Measurements from ENCODE around the gene SYNE3. TPM values are rescaled to one million over a fixed set of nuclear protein-coding genes. Genes with fewer than 3 reads are reported as not detected.
A peak's percentile ranks its signal among the peaks of the same experiment; 100 is the strongest.

SYNE3 gene
- total and polyA plus RNA-seq, 5 donors from 2014 or later, result 2.7 to 71.7 (median 4.1) TPM

DNA sequence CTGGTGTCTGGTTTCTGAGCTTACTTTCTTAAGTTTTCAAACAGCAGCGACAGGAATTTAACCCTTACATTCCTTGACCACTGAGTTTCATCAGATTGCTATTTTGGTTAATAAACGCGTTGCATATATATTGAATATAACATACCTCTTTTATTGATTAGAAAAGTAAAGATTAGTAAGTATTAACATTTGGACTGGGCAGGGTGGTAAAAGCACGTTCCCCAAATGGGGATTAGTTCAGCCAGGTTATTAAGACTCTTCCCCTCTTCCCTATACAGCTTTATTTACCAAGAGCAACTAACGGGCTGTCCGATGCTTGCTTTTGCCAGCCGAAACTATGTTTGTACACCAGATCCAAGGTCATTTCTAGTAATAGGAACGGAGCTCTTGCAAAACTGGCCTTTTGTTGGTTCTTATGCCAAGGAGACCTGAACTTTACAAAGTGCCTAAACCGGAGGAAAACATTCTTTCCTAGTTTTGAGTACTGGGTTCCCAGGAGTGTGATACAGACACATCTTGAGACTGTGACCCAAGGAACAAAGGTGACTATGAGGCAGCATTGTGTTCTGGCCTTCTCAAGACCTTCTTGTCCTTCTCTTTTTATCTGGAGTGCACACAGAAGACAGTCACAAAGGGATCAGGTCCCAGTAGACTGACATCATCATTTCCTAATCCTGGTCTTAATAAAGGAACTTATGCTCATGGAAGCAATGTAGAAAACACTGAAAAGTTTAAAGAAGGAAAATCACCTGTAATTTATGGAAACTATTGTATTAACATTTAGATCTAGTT is 21.0 kb upstream of the SYNE3 start:
- no peak for ATAC-seq (ENCODE audit: low read depth in 2 of 2)
- Histone ChIP-seq H3K27ac (ENCODE audit: insufficient read depth, low read length, poor library complexity, severe bottlenecking) (no peak overlapping the region), H3K27me3 (ENCODE audit: control insufficient read depth, insufficient read depth, low read length) (no peaks in the 10 kb centered on the region), H3K4me1 (ENCODE audit: control insufficient read depth, insufficient read depth, low read length, poor library complexity, severe bottlenecking) (peaks cover 42% of the 10 kb centered on the region), H3K4me3 (ENCODE audit: low read depth, low read length) (no peak overlapping the region), H3K36me3 (ENCODE audit: control insufficient read depth, insufficient read depth, low read length) (no peaks in the 10 kb centered on the region), H3K9me3 (ENCODE audit: control insufficient read depth in 2 of 2, low read length in 2 of 2) (no peaks in the 10 kb centered on the region)
- no peaks in the 10 kb centered on the region for H3K27me3 Mint-ChIP-seq
- no peak overlapping the region for H3K27ac Mint-ChIP-seq
- H3K9me3 Mint-ChIP-seq, result peaks cover 0 to 3% (median 0%) of the 10 kb centered on the region in 7 donors
- no peak for DNase-seq
- peaks cover 46 to 76% (median 60%) of the 10 kb centered on the region in 4 donors for H3K4me1 Mint-ChIP-seq
- H3K36me3 Mint-ChIP-seq, result no peaks in the 10 kb centered on the region
- H3K4me3 Mint-ChIP-seq, result peak overlapping the region in 3 of 4 donors; percentile 49 to 96 (median 92)

DNA sequence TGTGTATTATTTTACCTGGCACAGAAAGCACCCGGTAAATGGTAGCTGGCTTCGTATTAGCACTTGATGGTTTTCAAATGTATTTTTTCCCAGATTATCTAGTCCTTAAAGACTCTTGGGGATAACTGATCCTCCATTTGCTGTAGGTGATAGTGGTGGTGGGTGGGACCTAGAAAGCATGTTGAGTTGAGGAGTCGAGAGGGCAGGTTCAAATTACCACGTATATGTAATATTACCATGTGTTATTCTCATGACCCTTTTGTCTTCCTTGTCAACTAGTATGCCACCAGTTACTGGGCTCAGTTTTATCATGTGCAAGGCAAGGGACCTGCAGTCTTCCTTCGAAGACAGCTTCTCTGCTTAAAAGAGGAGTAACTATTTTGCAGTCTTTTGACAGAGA is 20.2 kb upstream of the SYNE3 start:
- peaks cover 3% of the 10 kb centered on the region for H3K36me3 Mint-ChIP-seq
- Histone ChIP-seq H3K4me1 (ENCODE audit: control insufficient read depth, insufficient read depth, low read length, poor library complexity, severe bottlenecking) (peaks cover 51% of the 10 kb centered on the region), H3K36me3 (ENCODE audit: control insufficient read depth, insufficient read depth, low read length) (no peaks in the 10 kb centered on the region), H3K4me3 (ENCODE audit: low read depth, low read length) (peak overlapping the region; percentile 82), H3K27me3 (ENCODE audit: control insufficient read depth, insufficient read depth, low read length) (no peaks in the 10 kb centered on the region), H3K27ac (ENCODE audit: insufficient read depth, low read length, poor library complexity, severe bottlenecking) (no peak overlapping the region), H3K9me3 (ENCODE audit: control insufficient read depth in 2 of 2, low read length in 2 of 2) (no peaks in the 10 kb centered on the region)
- H3K9me3 Mint-ChIP-seq, result peaks cover 0 to 3% (median 0%) of the 10 kb centered on the region in 7 donors
- no peak for ATAC-seq (ENCODE audit: low read depth in 2 of 2)
- DNase-seq, result no peak
- peak overlapping the region in 1 of 3 donors; percentile 86 for H3K27ac Mint-ChIP-seq
- H3K4me3 Mint-ChIP-seq, result peak overlapping the region; percentile 90 to 96 (median 93)
- no peaks in the 10 kb centered on the region for H3K27me3 Mint-ChIP-seq
- H3K4me1 Mint-ChIP-seq, result peaks cover 46 to 78% (median 64%) of the 10 kb centered on the region in 4 donors

DNA sequence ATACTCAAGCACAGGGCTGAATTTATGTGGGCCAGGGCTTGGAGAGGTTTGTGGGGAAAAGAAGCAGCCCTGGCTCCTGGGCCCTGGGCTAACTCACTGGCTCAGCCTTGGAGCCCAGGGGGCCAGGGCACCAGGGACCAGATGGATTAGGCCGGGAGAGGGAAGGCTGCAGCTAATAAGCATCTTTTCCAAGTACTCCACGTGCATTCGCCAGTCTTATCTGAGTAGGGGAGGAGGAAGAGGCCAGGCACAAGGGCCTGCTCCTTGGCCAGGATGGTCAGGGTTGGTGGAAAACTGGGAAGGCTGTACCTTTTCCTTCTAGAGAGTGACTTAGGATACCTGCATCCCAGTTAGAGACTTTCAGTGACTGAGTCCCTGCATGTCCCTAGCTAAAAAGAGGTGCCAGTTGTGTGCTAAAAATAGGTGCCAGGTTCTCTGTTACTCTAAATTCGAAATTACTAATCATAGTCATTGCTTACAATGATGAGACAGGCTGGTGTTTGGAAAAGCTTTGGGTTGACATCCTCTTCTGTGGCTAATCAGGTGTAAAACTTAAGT is 19.7 kb upstream of the SYNE3 start:
- no peak for ATAC-seq (ENCODE audit: low read depth in 2 of 2)
- peaks cover 44 to 80% (median 67%) of the 10 kb centered on the region in 4 donors for H3K4me1 Mint-ChIP-seq
- H3K4me3 Mint-ChIP-seq, result peak overlapping the region; percentile 90 to 96 (median 93)
- Histone ChIP-seq H3K9me3 (ENCODE audit: control insufficient read depth in 2 of 2, low read length in 2 of 2) (no peaks in the 10 kb centered on the region), H3K27ac (ENCODE audit: insufficient read depth, low read length, poor library complexity, severe bottlenecking) (no peak overlapping the region), H3K4me1 (ENCODE audit: control insufficient read depth, insufficient read depth, low read length, poor library complexity, severe bottlenecking) (peaks cover 54% of the 10 kb centered on the region), H3K4me3 (ENCODE audit: low read depth, low read length) (peak overlapping the region; percentile 82), H3K36me3 (ENCODE audit: control insufficient read depth, insufficient read depth, low read length) (no peaks in the 10 kb centered on the region), H3K27me3 (ENCODE audit: control insufficient read depth, insufficient read depth, low read length) (no peaks in the 10 kb centered on the region)
- H3K36me3 Mint-ChIP-seq, result peaks cover 3% of the 10 kb centered on the region
- H3K27ac Mint-ChIP-seq, result peak overlapping the region; percentile 23 to 95 (median 86)
- peaks cover 0 to 3% (median 0%) of the 10 kb centered on the region in 7 donors for H3K9me3 Mint-ChIP-seq
- no peaks in the 10 kb centered on the region for H3K27me3 Mint-ChIP-seq
- no peak for DNase-seq

DNA sequence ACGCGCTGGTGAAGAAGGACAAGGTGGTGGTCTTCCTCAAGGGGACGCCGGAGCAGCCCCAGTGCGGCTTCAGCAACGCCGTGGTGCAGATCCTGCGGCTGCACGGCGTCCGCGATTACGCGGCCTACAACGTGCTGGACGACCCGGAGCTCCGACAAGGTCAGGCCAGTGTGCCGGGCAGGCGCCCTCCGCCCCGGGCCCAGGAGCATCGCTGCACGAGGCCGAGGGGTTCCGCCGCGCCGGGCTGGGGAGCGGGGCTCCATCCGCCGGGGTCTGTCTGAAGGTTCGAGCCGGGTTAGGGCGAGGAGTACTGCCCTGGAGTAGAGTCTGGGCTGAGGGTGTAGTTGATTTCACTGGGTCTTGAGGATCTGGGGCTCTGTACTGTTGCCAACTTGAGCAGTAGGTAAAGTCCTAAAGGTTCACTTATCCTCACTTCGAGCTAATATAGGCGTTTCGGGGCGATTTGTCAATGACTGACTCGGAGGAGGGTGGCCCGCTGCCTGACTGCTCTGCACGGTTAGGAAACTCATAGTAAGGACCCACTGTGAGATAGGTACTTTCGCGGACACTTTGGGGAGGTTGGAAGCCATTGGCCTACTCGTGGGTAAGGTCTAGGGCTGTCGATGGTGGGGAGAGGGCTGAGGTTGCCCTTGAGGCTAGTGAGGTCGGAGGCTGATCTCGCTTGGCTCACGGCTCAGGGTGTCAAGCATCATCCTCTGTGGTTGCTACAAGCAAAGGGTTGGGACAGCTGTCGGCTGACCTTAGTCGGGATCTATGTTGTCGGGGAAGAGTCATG is 19.0 kb upstream of the SYNE3 start:
- ATAC-seq (ENCODE audit: low read depth in 2 of 2), result no peak
- Mint-ChIP-seq H3K27ac (peak overlapping the region; percentile 86 to 95 (median 88)), H3K27me3 (no peaks in the 10 kb centered on the region), H3K9me3 (peaks cover 0 to 3% (median 0%) of the 10 kb centered on the region in 7 donors), H3K36me3 (peaks cover 3% of the 10 kb centered on the region), H3K4me1 (peaks cover 37 to 81% (median 66%) of the 10 kb centered on the region in 4 donors), H3K4me3 (peak overlapping the region; percentile 90 to 96 (median 94))
- Histone ChIP-seq H3K4me3 (ENCODE audit: low read depth, low read length) (peak overlapping the region; percentile 82), H3K9me3 (ENCODE audit: control insufficient read depth in 2 of 2, low read length in 2 of 2) (no peaks in the 10 kb centered on the region), H3K4me1 (ENCODE audit: control insufficient read depth, insufficient read depth, low read length, poor library complexity, severe bottlenecking) (peaks cover 58% of the 10 kb centered on the region), H3K36me3 (ENCODE audit: control insufficient read depth, insufficient read depth, low read length) (no peaks in the 10 kb centered on the region), H3K27me3 (ENCODE audit: control insufficient read depth, insufficient read depth, low read length) (no peaks in the 10 kb centered on the region), H3K27ac (ENCODE audit: insufficient read depth, low read length, poor library complexity, severe bottlenecking) (peak overlapping the region; percentile 33)
- DNase-seq, result peak in 1 of 3 donors; percentile 31

DNA sequence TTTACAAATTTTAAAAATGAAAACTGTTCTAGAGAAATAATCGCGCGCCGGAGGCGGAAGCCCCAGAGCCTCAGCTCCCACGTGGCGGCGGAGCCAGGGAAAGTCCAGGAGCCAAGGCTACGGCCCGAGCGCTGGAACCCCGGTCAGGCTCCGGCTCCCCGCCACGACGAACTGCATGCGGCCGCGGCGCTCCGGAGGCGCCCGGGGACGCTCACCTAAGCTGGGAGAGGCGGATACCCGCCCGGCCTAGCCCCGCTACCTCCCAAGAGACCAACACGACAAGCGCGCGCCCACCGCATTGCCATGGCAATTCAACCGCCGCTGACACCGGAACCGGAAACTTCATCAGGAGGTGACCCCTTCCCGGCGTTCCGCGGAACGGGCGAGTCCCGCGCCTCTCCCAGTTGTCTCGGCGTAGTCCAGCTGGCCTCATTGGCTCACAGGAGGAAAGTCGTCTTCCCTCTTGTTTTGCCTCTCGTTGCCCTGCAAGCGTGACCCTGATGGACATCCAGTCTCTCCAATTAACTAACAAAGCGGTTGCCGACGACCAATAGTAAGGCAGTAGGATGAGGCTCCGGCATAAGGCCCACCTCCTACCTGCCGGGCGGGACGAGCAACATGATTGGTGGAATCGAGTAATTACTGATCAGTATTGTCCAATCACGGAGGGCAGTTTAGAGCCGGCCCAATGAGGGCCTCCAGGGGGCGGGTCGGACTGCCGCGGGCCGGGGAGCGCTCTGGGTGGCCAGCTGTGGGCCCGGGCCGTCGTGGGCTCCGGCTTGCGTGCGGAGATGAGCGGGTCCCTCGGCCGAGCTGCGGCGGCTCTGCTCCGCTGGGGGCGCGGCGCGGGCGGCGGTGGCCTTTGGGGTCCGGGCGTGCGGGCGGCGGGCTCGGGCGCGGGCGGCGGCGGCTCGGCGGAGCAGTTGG is 18.1 kb upstream of the SYNE3 start, which contains the start of gene GLRX5:
TSS of gene GLRX5 (plus strand) at position 752 of the 927 bp plus-strand sequence. CDS start at position 792, 40 bp downstream.
- peaks cover 0 to 3% (median 0%) of the 10 kb centered on the region in 7 donors for H3K9me3 Mint-ChIP-seq
- Histone ChIP-seq H3K4me3 (ENCODE audit: low read depth, low read length) (peak within 1 kb of the TSS; percentile 82), H3K27me3 (ENCODE audit: control insufficient read depth, insufficient read depth, low read length) (no peaks in the 10 kb centered on the region), H3K27ac (ENCODE audit: insufficient read depth, low read length, poor library complexity, severe bottlenecking) (peak within 1 kb of the TSS; percentile 93), H3K4me1 (ENCODE audit: control insufficient read depth, insufficient read depth, low read length, poor library complexity, severe bottlenecking) (peaks cover 58% of the 10 kb centered on the region), H3K9me3 (ENCODE audit: control insufficient read depth in 2 of 2, low read length in 2 of 2) (no peaks in the 10 kb centered on the region), H3K36me3 (ENCODE audit: control insufficient read depth, insufficient read depth, low read length) (peaks cover 2% of the 10 kb centered on the region)
- ATAC-seq (ENCODE audit: low read depth in 2 of 2) (peak; percentile 88 to 91), DNase-seq (peak; percentile 97 to 100 (median 99))
- H3K4me1 Mint-ChIP-seq, result peaks cover 35 to 80% (median 66%) of the 10 kb centered on the region in 4 donors
- peak within 1 kb of the TSS; percentile 90 to 96 (median 94) for H3K4me3 Mint-ChIP-seq
- H3K27me3 Mint-ChIP-seq, result no peaks in the 10 kb centered on the region
- H3K36me3 Mint-ChIP-seq, result peaks cover 3% of the 10 kb centered on the region
- H3K27ac Mint-ChIP-seq, result peak within 1 kb of the TSS; percentile 96 to 98 (median 96)

DNA sequence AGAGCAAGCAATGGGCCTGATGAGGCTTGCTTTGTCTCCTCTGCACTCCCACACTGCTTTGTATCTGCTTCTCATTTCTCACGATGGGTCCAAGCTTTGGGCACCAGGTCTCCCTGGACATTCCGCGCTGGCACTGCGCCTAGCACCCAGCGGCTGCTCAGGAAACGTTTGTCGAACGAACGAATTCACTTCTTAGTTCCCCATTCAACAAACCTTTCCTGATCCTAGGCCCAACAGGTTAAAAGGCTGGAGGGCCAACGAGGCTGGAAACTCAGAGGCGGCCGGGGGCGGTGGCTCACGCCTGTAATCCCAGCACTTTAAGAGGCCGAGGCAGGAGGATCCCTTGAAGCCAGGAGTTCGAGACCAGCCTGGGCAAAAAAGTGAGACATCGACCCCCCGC is 17.4 kb upstream of the SYNE3 start:
- Mint-ChIP-seq H3K4me1 (peaks cover 39 to 74% (median 65%) of the 10 kb centered on the region in 4 donors), H3K27me3 (no peaks in the 10 kb centered on the region), H3K9me3 (peaks cover 0 to 3% (median 0%) of the 10 kb centered on the region in 7 donors), H3K36me3 (peaks cover 3% of the 10 kb centered on the region), H3K27ac (peak overlapping the region; percentile 79 to 98 (median 96)), H3K4me3 (peak overlapping the region; percentile 90 to 96 (median 94))
- DNase-seq (no peak), ATAC-seq (ENCODE audit: low read depth in 2 of 2) (no peak)
- Histone ChIP-seq H3K36me3 (ENCODE audit: control insufficient read depth, insufficient read depth, low read length) (peaks cover 2% of the 10 kb centered on the region), H3K27ac (ENCODE audit: insufficient read depth, low read length, poor library complexity, severe bottlenecking) (peak overlapping the region; percentile 93), H3K4me3 (ENCODE audit: low read depth, low read length) (peak overlapping the region; percentile 81), H3K4me1 (ENCODE audit: control insufficient read depth, insufficient read depth, low read length, poor library complexity, severe bottlenecking) (peaks cover 58% of the 10 kb centered on the region), H3K9me3 (ENCODE audit: control insufficient read depth in 2 of 2, low read length in 2 of 2) (no peaks in the 10 kb centered on the region), H3K27me3 (ENCODE audit: control insufficient read depth, insufficient read depth, low read length) (no peaks in the 10 kb centered on the region)
